Caco-2 (cell line): ENCODE data around the gene GIPC3. TPM values are rescaled to one million over a fixed set of nuclear protein-coding genes. Genes with fewer than 3 reads are reported as not detected.
A peak's percentile ranks its signal among the peaks of the same experiment; 100 is the strongest.

Source experiments
- BruUV-seq: library from RNA; stranded (reverse); fragments of 400-500 nt; replicated peaks from 2 replicates; lab custom pipeline; 2021; lab: Mats Ljungman, UMichigan
- CTCF ChIA-PET: fragments of 300-600 bp; sonication (Branson Sonifier 250); formaldehyde crosslinking; loops from one replicate; lab custom pipeline; 2022; ENCODE audit warnings: antibody characterized with exemption; lab: Charles Lee
- POLR2A ChIA-PET: fragments of 300-600 bp; sonication (Branson Sonifier 250); formaldehyde crosslinking; loops from one replicate; lab custom pipeline; 2022; ENCODE audit warnings: antibody characterized with exemption; lab: Charles Lee
- DNase-seq, 2 experiments: peaks; one replicate each; pipeline versions ENCODE4 v3.0.0 to v3.0.0-alpha.2; 2020 to 2022
- H3K27me3 ChIP-seq: replicated peaks from 2 replicates; pipeline ENCODE4 v1.6.0; 2011; ENCODE audit warnings: low read length; ENCODE audit not compliant: control insufficient read depth, insufficient read depth
- H3K36me3 ChIP-seq: 2 replicates; pipeline ENCODE4 v1.5.1; 2011; ENCODE audit warnings: low read length; ENCODE audit not compliant: control insufficient read depth, insufficient read depth
- H3K4me1 ChIP-seq: fragments of 250-450 bp; sonication (Bioruptor Pico); 2 replicates; pipeline ENCODE4 v1.5.1; 2020; ENCODE audit warnings: mild to moderate bottlenecking
- H3K4me3 ChIP-seq: 2 replicates; pipeline ENCODE4 v1.5.1; 2011; ENCODE audit warnings: low read depth, mild to moderate bottlenecking, control low read depth, low read length
- H3K9me3 ChIP-seq: fragments of 250-450 bp; sonication (Bioruptor Pico); 2 replicates; pipeline ENCODE4 v1.5.1; 2020; ENCODE audit warnings: mild to moderate bottlenecking, moderate library complexity
- H3K27ac Mint-ChIP-seq: one replicate; pipeline ENCODE4 v1.8.0; 2022; ENCODE audit warnings: mixed read lengths; ENCODE audit not compliant: unreplicated experiment
- H3K27me3 Mint-ChIP-seq: one replicate; pipeline ENCODE4 v1.8.0; 2022; ENCODE audit warnings: mixed read lengths; ENCODE audit not compliant: insufficient read depth, unreplicated experiment
- H3K36me3 Mint-ChIP-seq: one replicate; pipeline ENCODE4 v1.8.0; 2022; ENCODE audit warnings: mild to moderate bottlenecking, mixed read lengths; ENCODE audit not compliant: insufficient read depth, unreplicated experiment
- H3K4me1 Mint-ChIP-seq: one replicate; pipeline ENCODE4 v1.8.0; 2022; ENCODE audit warnings: low read depth, mixed read lengths; ENCODE audit not compliant: unreplicated experiment
- H3K4me3 Mint-ChIP-seq: one replicate; pipeline ENCODE4 v1.8.0; 2022; ENCODE audit warnings: mild to moderate bottlenecking, moderate library complexity, mixed read lengths; ENCODE audit not compliant: unreplicated experiment
- H3K9me3 Mint-ChIP-seq: one replicate; pipeline ENCODE4 v1.8.0; 2022; ENCODE audit warnings: mixed read lengths; ENCODE audit not compliant: unreplicated experiment
- CTCF ChIP-seq, 2 experiments: fragments of 200-600 bp in 1 of 2; IDR thresholded peaks; 1 replicate in 1 of 2; 2 replicates in 1 of 2; pipeline versions ENCODE4 v1.5.1 to v1.8.0; 2011 to 2022; ENCODE audit warnings: antibody characterized with exemption in 1 of 2, control low read depth in 1 of 2, inconsistent platforms in 1 of 2, low read depth in 1 of 2, low read length in 1 of 2, mild to moderate bottlenecking in 1 of 2, moderate library complexity in 1 of 2; ENCODE audit not compliant: insufficient read depth in 1 of 2, severe bottlenecking in 1 of 2, unreplicated experiment in 1 of 2
- intact Hi-C: fragments of 100-400 bp; cut with micrococcal nuclease; formaldehyde crosslinking; loops from one replicate; pipeline ENCODE4 v1.10.0; 2022; ENCODE audit not compliant: unreplicated experiment
- total RNA-seq: library from RNA; stranded (reverse); gene quantifications from 2 replicates; pipeline ENCODE4 v1.2.3, GENCODE V29; 2022

GIPC3 gene
- total RNA-seq, 1 experiment from 2014 or later: not detected

GRCh38 chr19:3575949-3576673 lies 9.2 kb upstream of the GIPC3 start:
- no peaks in the 10 kb centered on the region for H3K9me3 Mint-ChIP-seq
- H3K27ac Mint-ChIP-seq: no peak overlapping the region
- TF ChIP-seq CTCF (IDR thresholded peaks at IDR 0.05; ENCODE audit: insufficient read depth in 1 of 2, low read depth in 1 of 2, low read length in 1 of 2, severe bottlenecking in 1 of 2, unreplicated experiment in 1 of 2): no peak
- no peaks in the 10 kb centered on the region for H3K27me3 Mint-ChIP-seq
- H3K4me1 Mint-ChIP-seq: no peaks in the 10 kb centered on the region
- DNase-seq: no peak
- intact Hi-C loops: no loop called here
- Histone ChIP-seq H3K9me3 (no peaks in the 10 kb centered on the region), H3K4me1 (no peaks in the 10 kb centered on the region), H3K4me3 (peak overlapping the region; percentile 40), H3K27me3 (no peaks in the 10 kb centered on the region), H3K36me3 (no peaks in the 10 kb centered on the region)
- ChIA-PET CTCF (interaction anchor here (0.7 to 1.0 kb wide), 4 partner anchors 19 to 91 kb away, joined by 3 to 6 read pairs (median 4); partner anchors contain the start of gene MFSD12), POLR2A (interaction anchor here (0.6 kb wide), 1 partner anchor 79 kb away, joined by 3 read pairs; no protein-coding TSS in a partner anchor)
- peaks cover 23% of the 10 kb centered on the region for H3K36me3 Mint-ChIP-seq
- peak overlapping the region; percentile 71 for H3K4me3 Mint-ChIP-seq
- no TSS peak for BruUV-seq

- Histone ChIP-seq H3K4me3 (peak overlapping the region; percentile 40), H3K36me3 (no peaks in the 10 kb centered on the region), H3K9me3 (no peaks in the 10 kb centered on the region), H3K4me1 (no peaks in the 10 kb centered on the region), H3K27me3 (no peaks in the 10 kb centered on the region)
- no peaks in the 10 kb centered on the region for H3K27me3 Mint-ChIP-seq
- H3K36me3 Mint-ChIP-seq: peaks cover 18% of the 10 kb centered on the region
- intact Hi-C loops: no loop called here
- CTCF ChIA-PET: interaction anchor here (0.6 kb wide), 1 partner anchor 85 kb away, joined by 6 read pairs; no protein-coding TSS in a partner anchor
- POLR2A ChIA-PET: interaction anchor here (0.6 kb wide), 1 partner anchor 81 kb away, joined by 3 read pairs; no protein-coding TSS in a partner anchor
- TF ChIP-seq CTCF (IDR thresholded peaks at IDR 0.05; ENCODE audit: insufficient read depth in 1 of 2, low read depth in 1 of 2, low read length in 1 of 2, severe bottlenecking in 1 of 2, unreplicated experiment in 1 of 2): no peak
- H3K9me3 Mint-ChIP-seq: no peaks in the 10 kb centered on the region
- no peak overlapping the region for H3K27ac Mint-ChIP-seq
- no peaks in the 10 kb centered on the region for H3K4me1 Mint-ChIP-seq
- DNase-seq: peak in 1 of 2 experiments; percentile 42
- no TSS peak for BruUV-seq
- H3K4me3 Mint-ChIP-seq: peak overlapping the region; percentile 71
Measured at GRCh38 chr19:3576696-3577443, 8.4 kb upstream of the GIPC3 start.

- no TSS peak for BruUV-seq
- ChIA-PET POLR2A (interaction anchor here (0.6 kb wide), 1 partner anchor 80 kb away, joined by 3 read pairs; no protein-coding TSS in a partner anchor), CTCF (interaction anchor here (0.7 kb wide), 1 partner anchor 669 kb away, joined by 4 read pairs; the partner anchor contains the start of gene YJU2)
- intact Hi-C loops: no loop called here
- Histone ChIP-seq H3K27me3 (no peaks in the 10 kb centered on the region), H3K4me1 (no peaks in the 10 kb centered on the region), H3K36me3 (no peaks in the 10 kb centered on the region), H3K9me3 (no peaks in the 10 kb centered on the region), H3K4me3 (no peak overlapping the region)
- Mint-ChIP-seq H3K27ac (no peak overlapping the region), H3K27me3 (no peaks in the 10 kb centered on the region), H3K4me1 (no peaks in the 10 kb centered on the region), H3K4me3 (peak overlapping the region; percentile 19), H3K36me3 (peaks cover 11% of the 10 kb centered on the region), H3K9me3 (no peaks in the 10 kb centered on the region)
- DNase-seq: no peak
- TF ChIP-seq CTCF (IDR thresholded peaks at IDR 0.05; ENCODE audit: insufficient read depth in 1 of 2, low read depth in 1 of 2, low read length in 1 of 2, severe bottlenecking in 1 of 2, unreplicated experiment in 1 of 2): no peak
Measured at GRCh38 chr19:3577723-3578344, 7.4 kb upstream of the GIPC3 start.
